Measurements from ENCODE around the gene BACE2. TPM values are rescaled to one million over a fixed set of nuclear protein-coding genes. Genes with fewer than 3 reads are reported as not detected.
"Not testable (repeated sequence)": the region's sequence is repeated elsewhere in the genome, so short reads cannot be mapped to it uniquely, and the experiment has no call there.

The BACE2 gene
- total RNA-seq, 4 donors from 2014 or later: 23.9 to 59.4 (median 36.6) TPM

- DNase-seq (ENCODE audit: low spot score in 2 of 2): no peak
- WGBS: 83% methylated on average over 6 of the region's 6 CpGs
- Histone ChIP-seq H3K27me3 (no peaks in the 10 kb centered on the region), H3K4me3 (no peak overlapping the region), H3K27ac (no peak overlapping the region), H3K36me3 (no peaks in the 10 kb centered on the region), H3K9me3 (no peaks in the 10 kb centered on the region), H3K4me1 (peaks cover 7% of the 10 kb centered on the region)
- TF ChIP-seq POLR2AphosphoS5 (IDR thresholded peaks at IDR 0.05) (no peak), EP300 (IDR thresholded peaks at IDR 0.05) (no peak), POLR2A (IDR thresholded peaks at IDR 0.05) (no peak), CTCF (IDR thresholded peaks at IDR 0.05) (no peak)
Observed at GRCh38 chr21:41187537-41188025, 19.6 kb downstream of the BACE2 start.

GRCh38 chr21:41188486-41189149, 20.7 kb downstream of the BACE2 start:
- TF ChIP-seq EP300 (IDR thresholded peaks at IDR 0.05): no peak
- DNase-seq (ENCODE audit: low spot score in 2 of 2): no peak

GRCh38 chr21:41189150-41189745, 21.3 kb downstream of the BACE2 start:
- DNase-seq (ENCODE audit: low spot score in 2 of 2): no peak
- H3K27ac ChIP-seq: no peak overlapping the region
- H3K27me3 ChIP-seq: no peaks in the 10 kb centered on the region
- no peaks in the 10 kb centered on the region for H3K9me3 ChIP-seq
- WGBS: 84% methylated on average over 1 of the region's 1 CpG
- peaks cover 7% of the 10 kb centered on the region for H3K4me1 ChIP-seq
- H3K4me3 ChIP-seq: no peak overlapping the region
- TF ChIP-seq POLR2AphosphoS5 (IDR thresholded peaks at IDR 0.05): no peak
- TF ChIP-seq CTCF (IDR thresholded peaks at IDR 0.05): no peak
- no peak for TF ChIP-seq POLR2A (IDR thresholded peaks at IDR 0.05)
- no peak for TF ChIP-seq EP300 (IDR thresholded peaks at IDR 0.05)
- H3K36me3 ChIP-seq: no peaks in the 10 kb centered on the region

More at GRCh38 chr21:41188486-41189149, 20.7 kb downstream of the BACE2 start:
- Histone ChIP-seq H3K4me3 (no peak overlapping the region), H3K9me3 (no peaks in the 10 kb centered on the region), H3K36me3 (no peaks in the 10 kb centered on the region), H3K4me1 (peaks cover 7% of the 10 kb centered on the region), H3K27me3 (no peaks in the 10 kb centered on the region), H3K27ac (no peak overlapping the region)
- WGBS: 84% methylated on average over 6 of the region's 6 CpGs

- H3K9me3 ChIP-seq; DNase-seq (ENCODE audit: low spot score in 2 of 2); H3K27me3 ChIP-seq; H3K4me3 ChIP-seq; H3K36me3 ChIP-seq; H3K27ac ChIP-seq; H3K4me1 ChIP-seq: not testable (repeated sequence)
- WGBS: 47% methylated on average over 4 of the region's 4 CpGs
Observed at GRCh38 chr21:41192552-41192951, 24.6 kb downstream of the BACE2 start.

- no peak for TF ChIP-seq POLR2A (IDR thresholded peaks at IDR 0.05)
- no peak for TF ChIP-seq POLR2AphosphoS5 (IDR thresholded peaks at IDR 0.05)
- no peak for TF ChIP-seq EP300 (IDR thresholded peaks at IDR 0.05)
- TF ChIP-seq CTCF (IDR thresholded peaks at IDR 0.05): no peak
- H3K27ac ChIP-seq: no peak overlapping the region
Observed at GRCh38 chr21:41195311-41195710, 27.4 kb downstream of the BACE2 start.

GRCh38 chr21:41196993-41197392, 29.0 kb downstream of the BACE2 start:
- 56% methylated on average over 5 of the region's 5 CpGs for WGBS
- Histone ChIP-seq H3K36me3 (no peaks in the 10 kb centered on the region), H3K27ac (no peak overlapping the region), H3K4me1 (no peaks in the 10 kb centered on the region), H3K27me3 (no peaks in the 10 kb centered on the region), H3K4me3 (no peak overlapping the region), H3K9me3 (no peaks in the 10 kb centered on the region)
- no peak for DNase-seq (ENCODE audit: low spot score in 2 of 2)
- no peak for TF ChIP-seq POLR2A (IDR thresholded peaks at IDR 0.05)
- TF ChIP-seq CTCF (IDR thresholded peaks at IDR 0.05): no peak
- TF ChIP-seq POLR2AphosphoS5 (IDR thresholded peaks at IDR 0.05): no peak
- no peak for TF ChIP-seq EP300 (IDR thresholded peaks at IDR 0.05)

More at GRCh38 chr21:41195311-41195710, 27.4 kb downstream of the BACE2 start:
- Histone ChIP-seq H3K4me1 (no peaks in the 10 kb centered on the region), H3K36me3 (no peaks in the 10 kb centered on the region), H3K9me3 (no peaks in the 10 kb centered on the region), H3K27me3 (no peaks in the 10 kb centered on the region), H3K4me3 (no peak overlapping the region)
- DNase-seq (ENCODE audit: low spot score in 2 of 2): no peak
- WGBS: 78% methylated on average over 5 of the region's 5 CpGs

All from suprapubic skin (tissue), 4 donors.